ENCODE data around the gene HS3ST5. TPM values are rescaled to one million over a fixed set of nuclear protein-coding genes. Genes with fewer than 3 reads are reported as not detected.

The HS3ST5 gene
- total RNA-seq, 1 experiment from 2014 or later: 14.4 TPM

- H3K9me3 ChIP-seq (ENCODE audit: control insufficient read depth, low read depth, low read length): no peaks in the 10 kb centered on the region
- H4K5ac ChIP-seq (ENCODE audit: insufficient read length, low read depth, low read length): no peak overlapping the region
- H3K56ac ChIP-seq (ENCODE audit: insufficient read length, low read depth, low read length): no peak overlapping the region
- TF ChIP-seq CTCF (conservative IDR thresholded peaks at IDR 0.05): no peak
- H3K27ac ChIP-seq (ENCODE audit: insufficient read length, low read depth, low read length): no peak overlapping the region
- H3K9me3 Mint-ChIP-seq: no peaks in the 10 kb centered on the region
- no peak overlapping the region for H4K91ac ChIP-seq (ENCODE audit: insufficient read length, low read depth, low read length)
- no peak overlapping the region for H3K14ac ChIP-seq (ENCODE audit: insufficient read depth, low read length)
- no peak overlapping the region for H2BK20ac ChIP-seq (ENCODE audit: low read depth, low read length, poor library complexity, severe bottlenecking)
- H3K79me2 ChIP-seq (ENCODE audit: insufficient read depth, low read length): no peaks in the 10 kb centered on the region
- H3K18ac ChIP-seq (ENCODE audit: insufficient read length, low read depth, low read length): no peak overlapping the region
- no peak overlapping the region for H2AFZ ChIP-seq (ENCODE audit: low read length)
- H3T11ph ChIP-seq (ENCODE audit: low read length): no peak overlapping the region
- no peaks in the 10 kb centered on the region for H3K4me1 ChIP-seq (ENCODE audit: insufficient read depth, low read length)
- H4K20me1 ChIP-seq (ENCODE audit: control insufficient read depth, insufficient read depth, insufficient read length): no peaks in the 10 kb centered on the region
- H3K4me1 Mint-ChIP-seq: peaks cover 10 to 15% of the 10 kb centered on the region in 2 experiments
- H3K27me3 Mint-ChIP-seq (ENCODE audit: low read depth): no peaks in the 10 kb centered on the region
- H2AK5ac ChIP-seq (ENCODE audit: insufficient read length, low read length): no peak overlapping the region
- DNase-seq: no peak
- no peak overlapping the region for H2BK120ac ChIP-seq (ENCODE audit: low read depth, low read length, poor library complexity, severe bottlenecking)
- H4K8ac ChIP-seq (replicated peaks; ENCODE audit: insufficient read length, low read depth, low read length): no peak overlapping the region
- H3K23ac ChIP-seq (ENCODE audit: insufficient read length, low read depth, low read length): no peak overlapping the region
- H2BK15ac ChIP-seq (ENCODE audit: low read depth, low read length): no peak overlapping the region
- H2BK5ac ChIP-seq (ENCODE audit: insufficient read length, low read length): no peak overlapping the region
- no peak overlapping the region for H3K4me2 ChIP-seq (ENCODE audit: insufficient read depth, insufficient read length, low read length)
- no peak overlapping the region for H2BK12ac ChIP-seq (ENCODE audit: insufficient read length, low read depth, low read length)
- no peak overlapping the region for H3K9ac ChIP-seq (ENCODE audit: extremely low read depth, insufficient read length, low read length)
- H3K4me3 Mint-ChIP-seq: no peak overlapping the region
- no peaks in the 10 kb centered on the region for H3K79me1 ChIP-seq (ENCODE audit: insufficient read depth, low read depth, low read length, poor library complexity, severe bottlenecking)
- H3K36me3 Mint-ChIP-seq (ENCODE audit: insufficient read depth in 1 of 3, low read depth in 3 of 3): peaks cover 0 to 32% (median 21%) of the 10 kb centered on the region in 3 experiments; a peak in 4 of 7 replicates
- H3K27ac Mint-ChIP-seq: no peak overlapping the region
- no peaks in the 10 kb centered on the region for H3K23me2 ChIP-seq (ENCODE audit: insufficient read length, low read depth, low read length, poor library complexity, severe bottlenecking)
- no peak overlapping the region for H3K4ac ChIP-seq (ENCODE audit: low read depth, low read length)
- H3K27me3 ChIP-seq (ENCODE audit: insufficient read depth, low read length): no peaks in the 10 kb centered on the region
Observed at GRCh38 chr6:114164207-114164606, 178.6 kb downstream of the HS3ST5 start.
